Fibroblast of the aortic adventitia (primary cell): Measurements from ENCODE around the gene ZFYVE28. TPM values are rescaled to one million over a fixed set of nuclear protein-coding genes. Genes with fewer than 3 reads are reported as not detected.
"Not testable (repeated sequence)": the region's sequence is repeated elsewhere in the genome, so short reads cannot be mapped to it uniquely, and the experiment has no call there.

Experiments
- DNase-seq: peaks from one replicate; pipeline ENCODE4 v3.0.0-alpha.2; 2010; ENCODE audit warnings: low read depth
- H3K4me3 ChIP-seq: 2 replicates; pipeline ENCODE4 v1.5.1; 2011; ENCODE audit warnings: low read depth, mild to moderate bottlenecking, control low read depth, low read length, moderate library complexity
- total RNA-seq: library from RNA; depleted of rRNA; stranded (reverse); fragments of >200 nt; gene quantifications from 2 replicates; pipeline ENCODE4 v1.2.3, GENCODE V29; 2012; ENCODE audit warnings: low replicate concordance
- TF ChIP-seq, protein P1 (sequence below): IDR thresholded peaks from 2 replicates; pipeline ENCODE4 v1.5.1; 2011; ENCODE audit warnings: mild to moderate bottlenecking, low read length, control low read depth, inconsistent platforms; ENCODE audit not compliant: insufficient read depth

ZFYVE28 gene
- total RNA-seq, 1 donor: 14.0 TPM

- DNase-seq: peak; percentile 47
- TF ChIP-seq, protein P1, sequence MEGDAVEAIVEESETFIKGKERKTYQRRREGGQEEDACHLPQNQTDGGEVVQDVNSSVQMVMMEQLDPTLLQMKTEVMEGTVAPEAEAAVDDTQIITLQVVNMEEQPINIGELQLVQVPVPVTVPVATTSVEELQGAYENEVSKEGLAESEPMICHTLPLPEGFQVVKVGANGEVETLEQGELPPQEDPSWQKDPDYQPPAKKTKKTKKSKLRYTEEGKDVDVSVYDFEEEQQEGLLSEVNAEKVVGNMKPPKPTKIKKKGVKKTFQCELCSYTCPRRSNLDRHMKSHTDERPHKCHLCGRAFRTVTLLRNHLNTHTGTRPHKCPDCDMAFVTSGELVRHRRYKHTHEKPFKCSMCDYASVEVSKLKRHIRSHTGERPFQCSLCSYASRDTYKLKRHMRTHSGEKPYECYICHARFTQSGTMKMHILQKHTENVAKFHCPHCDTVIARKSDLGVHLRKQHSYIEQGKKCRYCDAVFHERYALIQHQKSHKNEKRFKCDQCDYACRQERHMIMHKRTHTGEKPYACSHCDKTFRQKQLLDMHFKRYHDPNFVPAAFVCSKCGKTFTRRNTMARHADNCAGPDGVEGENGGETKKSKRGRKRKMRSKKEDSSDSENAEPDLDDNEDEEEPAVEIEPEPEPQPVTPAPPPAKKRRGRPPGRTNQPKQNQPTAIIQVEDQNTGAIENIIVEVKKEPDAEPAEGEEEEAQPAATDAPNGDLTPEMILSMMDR: no peak
- no peak overlapping the region for H3K4me3 ChIP-seq
These were observed 29.8 kb downstream of the ZFYVE28 start for GRCh38 chr4:2388429-2389182.

- TF ChIP-seq, protein P1: no peak
- no peak for DNase-seq
- H3K4me3 ChIP-seq: no peak overlapping the region
These were observed 30.6 kb downstream of the ZFYVE28 start for GRCh38 chr4:2387829-2388228.

DNA sequence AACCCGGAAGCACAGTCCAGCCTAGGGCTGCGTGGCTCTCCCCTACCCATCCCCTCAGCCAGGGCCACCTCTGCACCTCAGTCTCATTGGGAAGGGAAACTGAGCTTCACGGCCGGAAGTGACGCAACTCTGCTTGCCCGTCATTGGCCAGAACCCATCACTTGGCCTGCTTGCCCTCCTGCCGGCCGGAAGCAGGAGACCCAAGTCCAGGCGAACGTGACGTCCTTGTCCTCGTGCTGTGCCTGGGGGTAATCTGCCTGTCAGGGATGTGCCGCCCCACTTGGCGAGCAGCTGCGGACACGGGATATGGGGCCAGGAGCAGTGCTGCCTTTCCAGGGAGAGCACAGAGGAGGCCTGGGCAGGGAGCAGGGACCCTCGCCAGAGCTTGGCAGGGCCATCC lies 31.2 kb downstream of the ZFYVE28 start:
- no peak for DNase-seq

DNA sequence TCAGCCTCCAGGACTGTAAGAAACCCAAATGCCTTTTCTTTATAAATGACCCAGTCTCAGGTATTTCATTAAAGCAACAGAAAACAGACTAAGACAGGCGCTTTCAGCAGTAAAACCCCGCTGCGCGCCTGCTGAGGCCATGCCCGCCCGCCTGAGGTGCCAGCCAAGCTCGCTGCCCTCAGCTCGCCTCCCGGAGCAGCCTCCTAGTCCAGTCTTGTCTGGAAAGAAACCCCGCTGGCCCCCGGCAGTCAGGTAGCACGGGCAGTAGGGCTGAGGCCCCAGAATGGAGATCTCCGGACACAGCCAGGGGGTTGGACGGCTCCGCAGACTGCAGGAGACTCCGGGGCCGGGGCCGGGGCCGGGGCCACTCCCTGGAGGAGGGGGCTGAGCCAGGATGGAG lies 31.7 kb downstream of the ZFYVE28 start:
- no peak overlapping the region for H3K4me3 ChIP-seq
- no peak for DNase-seq
- TF ChIP-seq, protein P1: no peak

More for the DNA sequence above, 31.2 kb downstream of the ZFYVE28 start:
- H3K4me3 ChIP-seq: no peak overlapping the region
- TF ChIP-seq, protein P1: no peak

GRCh38 chr4:2385516-2385915 lies 32.9 kb downstream of the ZFYVE28 start:
- DNase-seq: no peak
- TF ChIP-seq, protein P1: no peak
- H3K4me3 ChIP-seq: no peak overlapping the region

GRCh38 chr4:2384245-2384644 lies 34.2 kb downstream of the ZFYVE28 start:
- no peak for DNase-seq
- TF ChIP-seq, protein P1: no peak
- no peak overlapping the region for H3K4me3 ChIP-seq

DNA sequence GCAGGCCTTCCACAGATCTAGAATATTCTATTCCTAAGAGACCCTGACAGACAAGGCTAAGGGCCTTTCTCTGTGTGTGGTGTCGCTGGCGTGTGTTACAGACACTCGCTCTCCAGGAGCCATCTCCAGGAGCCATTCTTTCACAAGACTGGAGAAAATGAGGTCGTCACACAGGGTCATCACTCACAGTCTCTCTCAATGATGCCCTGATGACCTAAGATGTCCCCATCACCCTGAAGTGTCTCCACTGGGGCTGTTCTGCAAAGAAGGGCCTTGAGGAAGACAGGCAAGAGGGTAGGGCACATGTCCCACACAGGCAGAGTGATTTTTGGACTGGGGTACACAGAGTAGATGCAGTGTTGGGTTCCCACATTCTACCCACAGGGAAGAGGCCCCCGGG lies 34.7 kb downstream of the ZFYVE28 start:
- TF ChIP-seq, protein P1: no peak
- H3K4me3 ChIP-seq: no peak overlapping the region
- DNase-seq: no peak

- not testable (repeated sequence) for H3K4me3 ChIP-seq, DNase-seq
These were observed 35.2 kb downstream of the ZFYVE28 start for GRCh38 chr4:2383220-2383631.

DNA sequence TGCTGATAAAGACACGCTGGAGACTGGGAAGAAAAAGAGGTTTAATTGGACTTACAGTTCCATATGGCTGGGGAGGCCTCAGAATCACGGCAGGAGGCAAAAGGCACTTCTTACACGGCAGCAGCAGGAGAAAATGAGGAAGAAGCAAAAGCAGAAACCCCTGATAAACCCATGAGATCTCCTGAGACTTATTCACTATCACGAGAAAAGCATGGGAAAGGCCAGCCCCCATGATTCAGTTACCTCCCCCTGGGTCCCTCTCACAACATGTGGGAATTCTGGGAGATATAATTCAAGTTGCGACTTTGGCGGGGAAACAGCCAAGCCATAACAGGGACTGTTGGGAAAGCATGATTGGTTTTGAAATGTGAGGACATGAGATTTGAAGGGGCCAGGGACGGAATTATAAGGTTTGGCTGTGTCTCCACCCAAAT lies 35.7 kb downstream of the ZFYVE28 start:
- H3K4me3 ChIP-seq, DNase-seq: not testable (repeated sequence)

DNA sequence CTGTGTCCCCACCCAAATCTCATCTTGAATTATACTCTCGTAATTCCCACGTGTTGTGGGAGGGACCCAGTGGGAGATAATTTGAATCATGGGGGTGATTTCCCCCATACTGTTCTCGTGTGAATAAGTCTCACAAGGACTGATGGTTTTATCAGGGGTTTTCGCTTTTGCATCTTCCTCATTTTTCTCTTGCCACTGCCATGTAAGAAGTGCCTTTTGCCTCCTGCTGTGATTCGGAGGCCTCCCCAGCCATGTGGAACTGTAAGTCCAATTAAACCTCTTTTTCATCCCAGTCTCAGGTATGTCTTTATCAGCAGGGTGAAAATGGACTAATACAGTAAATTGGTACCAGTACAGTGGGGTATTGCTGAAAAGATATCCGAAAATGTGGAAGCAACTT lies 37.9 kb downstream of the ZFYVE28 start:
- not testable (repeated sequence) for DNase-seq

More for the DNA sequence above, 37.9 kb downstream of the ZFYVE28 start:
- not testable (repeated sequence) for H3K4me3 ChIP-seq
